B cell (primary cell): ENCODE data around the gene NUCKS1. TPM values are rescaled to one million over a fixed set of nuclear protein-coding genes. Genes with fewer than 3 reads are reported as not detected.
A peak's percentile ranks its signal among the peaks of the same experiment; 100 is the strongest.

Experiments used
- ATAC-seq: fragments of 200-7000 bp; cut with Tn5 transposase; one replicate; pipeline ENCODE4 v1.10.0; 2021; ENCODE audit warnings: low read depth, mild to moderate bottlenecking, moderate number of reproducible peaks, moderate library complexity
- CTCF ChIA-PET: fragments of 350-600 bp; sonication (Branson Sonifier 250); formaldehyde crosslinking; loops from one replicate; lab custom pipeline; 2021; ENCODE audit warnings: antibody characterized with exemption, inconsistent platforms; lab: Charles Lee
- POLR2A ChIA-PET: fragments of 350-600 bp; sonication (Branson Sonifier 250); formaldehyde crosslinking; loops from one replicate; lab custom pipeline; 2021; ENCODE audit warnings: antibody characterized with exemption; lab: Charles Lee
- DNase-seq: peaks from one replicate; pipeline ENCODE4 v3.0.0; 2013
- H2AFZ ChIP-seq: 2 replicates; pipeline ENCODE4 v1.6.1; 2012; ENCODE audit warnings: mild to moderate bottlenecking, low read depth, low read length; ENCODE audit not compliant: insufficient read depth, poor library complexity, severe bottlenecking
- H3K27ac ChIP-seq, 2 donors: 1 replicate in 1 of 2; 2 replicates in 1 of 2; pipeline ENCODE4 v1.5.1; 2012 to 2013; ENCODE audit warnings: low read length in 2 of 2, mild to moderate bottlenecking in 2 of 2, moderate library complexity in 1 of 2
- H3K27me3 ChIP-seq, 4 experiments: fragments of 200-600 bp in 1 of 4; sonication (generic) in 1 of 4; replicated peaks in 1 of 4; 1 replicate in 2 of 4; 2 replicates in 2 of 4; pipeline versions ENCODE4 v1.6.1 to v1.7.0; 2013 to 2016; ENCODE audit warnings: low read length in 3 of 4, mild to moderate bottlenecking in 2 of 4, mixed read lengths in 1 of 4, moderate library complexity in 1 of 4; ENCODE audit not compliant: insufficient read depth in 4 of 4, control insufficient read depth in 3 of 4; ENCODE audit errors: control extremely low read depth in 1 of 4
- H3K36me3 ChIP-seq, 2 experiments: replicated peaks in 1 of 2; 1 replicate in 1 of 2; 2 replicates in 1 of 2; pipeline versions ENCODE4 v1.6.1 to v1.7.1; 2013; ENCODE audit warnings: low read length in 1 of 2; ENCODE audit not compliant: insufficient read depth in 2 of 2, control insufficient read depth in 1 of 2; ENCODE audit errors: control extremely low read depth in 1 of 2, extremely low read depth in 1 of 2
- H3K4me1 ChIP-seq, 2 donors: fragments of 200-600 bp in 1 of 2; sonication (generic) in 1 of 2; 1 replicate in 1 of 2; 2 replicates in 1 of 2; pipeline versions ENCODE4 v1.5.1 to v1.6.1; 2013 to 2017; ENCODE audit warnings: low read length in 2 of 2; ENCODE audit not compliant: control insufficient read depth in 2 of 2, insufficient read depth in 2 of 2
- H3K4me2 ChIP-seq: replicated peaks from 2 replicates; pipeline ENCODE3; 2012; ENCODE audit warnings: mild to moderate bottlenecking, low read depth, low read length; ENCODE audit not compliant: poor library complexity, severe bottlenecking
- H3K4me3 ChIP-seq, 5 experiments: fragments of 200-600 bp in 1 of 5; sonication (generic) in 1 of 5; 1 replicate in 3 of 5; 2 replicates in 2 of 5; pipeline versions ENCODE4 v1.5.1 to v1.7.0; 2011 to 2016; ENCODE audit warnings: low read length in 4 of 5, mild to moderate bottlenecking in 4 of 5, low read depth in 2 of 5, control low read depth in 1 of 5, moderate library complexity in 1 of 5; ENCODE audit not compliant: insufficient read depth in 1 of 5; ENCODE audit errors: control extremely low read depth in 1 of 5, extremely low read depth in 1 of 5
- H3K79me2 ChIP-seq: fragments of 200-600 bp; sonication (generic); one replicate; pipeline ENCODE4 v1.6.0; 2016; ENCODE audit warnings: low read length; ENCODE audit not compliant: control insufficient read depth, insufficient read depth
- H3K9ac ChIP-seq: fragments of 200-600 bp; sonication (generic); 2 replicates; pipeline ENCODE4 v1.6.1; 2017; ENCODE audit warnings: mild to moderate bottlenecking, low read length, moderate library complexity
- H3K9me3 ChIP-seq, 3 donors: one replicate each; pipeline versions ENCODE4 v1.6.1 to v1.7.1; 2013; ENCODE audit warnings: low read length in 2 of 3; ENCODE audit not compliant: control insufficient read depth in 2 of 3, insufficient read depth in 1 of 3; ENCODE audit errors: control extremely low read depth in 1 of 3
- H4K20me1 ChIP-seq: 2 replicates; pipeline ENCODE4 v1.6.0; 2012; ENCODE audit warnings: mild to moderate bottlenecking, low read length; ENCODE audit not compliant: insufficient read depth, control insufficient read depth, poor library complexity, severe bottlenecking
- H3K27ac Mint-ChIP-seq: one replicate; pipeline ENCODE4 v1.8.0; 2021; ENCODE audit warnings: mixed read lengths
- H3K27me3 Mint-ChIP-seq: one replicate; pipeline ENCODE4 v1.8.0; 2021; ENCODE audit warnings: mixed read lengths
- H3K4me1 Mint-ChIP-seq: one replicate; pipeline ENCODE4 v1.8.0; 2021; ENCODE audit warnings: mixed read lengths
- H3K4me3 Mint-ChIP-seq: one replicate; pipeline ENCODE4 v1.8.0; 2021; ENCODE audit warnings: mixed read lengths
- H3K9me3 Mint-ChIP-seq: one replicate; pipeline ENCODE4 v1.8.0; 2022; ENCODE audit warnings: mixed read lengths; ENCODE audit not compliant: insufficient read depth
- EZH2 ChIP-seq: IDR thresholded peaks from 2 replicates; pipeline ENCODE4 v1.6.1; 2012; ENCODE audit warnings: borderline replicate concordance, low read depth, mild to moderate bottlenecking, moderate library complexity, low read length; ENCODE audit not compliant: insufficient read depth, poor library complexity, severe bottlenecking
- WGBS: methylation state at CpG from one replicate; pipeline ENCODE4 v1.1.5; 2013; ENCODE audit warnings: missing lambda C conversion rate; ENCODE audit not compliant: insufficient coverage; 5-methylcytosine and 5-hydroxymethylcytosine counted together
- intact Hi-C: fragments of 100-400 bp; cut with micrococcal nuclease; formaldehyde crosslinking; loops from one replicate; pipeline ENCODE4 v1.10.0; 2022
- polyA plus RNA-seq: library from polyadenylated mRNA; depleted of rRNA; stranded (reverse); fragments of >200 nt; gene quantifications from 2 replicates; pipeline ENCODE4 v1.2.3, GENCODE V29; 2012
- total RNA-seq, 2 donors: library from RNA; stranded (reverse); fragments of 120-200 nt in 1 of 2; gene quantifications; 1 replicate in 1 of 2; 2 replicates in 1 of 2; pipeline versions ENCODE4 v1.2.3 to v1.2.4, GENCODE V29; 2013 to 2022
- TF ChIP-seq, protein P1 (sequence below): fragments of 200-600 bp; IDR thresholded peaks from one replicate; pipeline ENCODE4 v1.8.0; 2022; ENCODE audit warnings: antibody characterized with exemption, mild to moderate bottlenecking

NUCKS1 gene
- total and polyA plus RNA-seq, 2 donors (not counting 1 experiment from before 2014, with no cell fraction given): 6.5 to 90.1 TPM

DNA sequence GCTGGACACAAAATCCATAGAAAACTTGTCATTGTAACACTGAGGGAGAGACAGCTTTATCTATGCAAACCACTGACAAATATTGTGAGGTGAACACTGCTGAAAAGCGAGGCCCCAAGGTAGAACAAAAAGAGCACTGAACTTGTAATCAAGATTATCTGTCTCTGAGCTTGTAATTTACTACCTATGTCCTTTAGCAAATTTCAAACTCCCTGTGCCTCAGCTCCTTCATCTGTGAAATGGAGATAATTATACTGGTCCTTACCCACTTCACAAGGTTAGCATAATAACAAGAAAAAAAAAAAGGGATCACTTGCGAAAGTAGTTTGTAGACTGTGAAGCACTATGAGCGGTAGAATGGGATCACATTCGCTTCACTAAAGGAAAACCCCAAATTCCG lies 4.9 kb upstream of the NUCKS1 start:
- ChIA-PET CTCF (interaction anchor here (0.7 to 2.5 kb wide), 2 partner anchors 222 to 857 kb away, joined by 3 to 9 read pairs; no protein-coding TSS in a partner anchor), POLR2A (no interaction called here)
- Histone ChIP-seq H3K36me3 (peaks cover 0 to 4% of the 10 kb centered on the region in 2 experiments), H3K4me3 (no peak overlapping the region), H4K20me1 (no peaks in the 10 kb centered on the region), H3K9ac (no peak overlapping the region), H2AFZ (no peak overlapping the region), H3K27ac (no peak overlapping the region), H3K4me1 (peaks cover 3 to 5% of the 10 kb centered on the region in 2 donors), H3K9me3 (no peaks in the 10 kb centered on the region), H3K4me2 (no peak overlapping the region), H3K79me2 (no peaks in the 10 kb centered on the region), H3K27me3 (no peaks in the 10 kb centered on the region)
- Mint-ChIP-seq H3K27me3 (no peaks in the 10 kb centered on the region), H3K9me3 (no peaks in the 10 kb centered on the region), H3K27ac (no peak overlapping the region), H3K4me1 (peaks cover 2% of the 10 kb centered on the region), H3K4me3 (no peak overlapping the region)
- intact Hi-C loops: no loop called here
- WGBS: 80% methylated on average over 1 of the region's 5 CpGs
- no peak for TF ChIP-seq EZH2
- TF ChIP-seq, protein P1, sequence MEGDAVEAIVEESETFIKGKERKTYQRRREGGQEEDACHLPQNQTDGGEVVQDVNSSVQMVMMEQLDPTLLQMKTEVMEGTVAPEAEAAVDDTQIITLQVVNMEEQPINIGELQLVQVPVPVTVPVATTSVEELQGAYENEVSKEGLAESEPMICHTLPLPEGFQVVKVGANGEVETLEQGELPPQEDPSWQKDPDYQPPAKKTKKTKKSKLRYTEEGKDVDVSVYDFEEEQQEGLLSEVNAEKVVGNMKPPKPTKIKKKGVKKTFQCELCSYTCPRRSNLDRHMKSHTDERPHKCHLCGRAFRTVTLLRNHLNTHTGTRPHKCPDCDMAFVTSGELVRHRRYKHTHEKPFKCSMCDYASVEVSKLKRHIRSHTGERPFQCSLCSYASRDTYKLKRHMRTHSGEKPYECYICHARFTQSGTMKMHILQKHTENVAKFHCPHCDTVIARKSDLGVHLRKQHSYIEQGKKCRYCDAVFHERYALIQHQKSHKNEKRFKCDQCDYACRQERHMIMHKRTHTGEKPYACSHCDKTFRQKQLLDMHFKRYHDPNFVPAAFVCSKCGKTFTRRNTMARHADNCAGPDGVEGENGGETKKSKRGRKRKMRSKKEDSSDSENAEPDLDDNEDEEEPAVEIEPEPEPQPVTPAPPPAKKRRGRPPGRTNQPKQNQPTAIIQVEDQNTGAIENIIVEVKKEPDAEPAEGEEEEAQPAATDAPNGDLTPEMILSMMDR: no peak
- no peak for DNase-seq
- no peak for ATAC-seq

DNA sequence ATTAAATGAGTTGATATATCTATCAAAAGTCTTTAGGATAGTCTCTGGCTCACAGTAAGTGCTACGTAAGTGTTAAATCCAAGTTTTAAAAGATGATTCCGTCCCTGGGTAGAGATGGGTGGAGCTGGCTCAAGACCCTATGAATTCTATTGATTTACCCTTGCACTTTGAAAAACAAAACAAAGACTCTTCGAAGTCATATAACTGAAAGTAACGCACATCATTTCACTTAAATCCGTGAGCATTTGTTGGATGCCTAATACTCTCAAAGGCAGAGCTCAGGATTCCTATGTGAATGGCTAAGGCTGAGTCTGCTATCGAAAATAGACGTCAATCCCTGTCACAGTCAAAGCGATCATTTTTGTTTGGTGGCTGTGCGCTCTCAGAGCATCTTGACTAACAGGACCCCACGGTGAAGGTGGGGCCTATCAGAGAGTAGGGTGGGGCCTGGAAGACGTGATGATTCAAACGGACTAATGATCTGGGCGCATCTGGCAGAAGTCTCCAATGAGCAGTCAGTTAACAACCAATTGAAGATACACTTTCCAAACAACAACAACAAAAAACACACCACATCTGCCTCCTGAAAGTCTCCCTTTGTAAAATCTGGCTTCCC lies 1.2 kb upstream of the NUCKS1 start:
- Mint-ChIP-seq H3K4me1 (peaks cover 27% of the 10 kb centered on the region), H3K9me3 (no peaks in the 10 kb centered on the region), H3K27me3 (no peaks in the 10 kb centered on the region), H3K27ac (peak overlapping the region; percentile 97), H3K4me3 (peak overlapping the region; percentile 92)
- peak overlapping the region; percentile 91 for H2AFZ ChIP-seq
- intact Hi-C loops: no loop called here
- TF ChIP-seq, protein P1: no peak
- H3K36me3 ChIP-seq: no peaks in the 10 kb centered on the region
- ATAC-seq (no peak), DNase-seq (peak; percentile 48)
- peak overlapping the region in 2 of 5 experiments; percentile 78 to 88 for H3K4me3 ChIP-seq
- H3K79me2 ChIP-seq: peaks cover 36% of the 10 kb centered on the region
- WGBS: 94% methylated on average over 10 of the region's 13 CpGs
- H3K4me2 ChIP-seq: peak overlapping the region; percentile 84
- ChIA-PET CTCF (no interaction called here), POLR2A (interaction anchor here (1.3 kb wide), 1 partner anchor 23 kb away, joined by 5 read pairs; no protein-coding TSS in a partner anchor)
- peaks cover 22 to 29% of the 10 kb centered on the region in 2 donors for H3K4me1 ChIP-seq
- no peaks in the 10 kb centered on the region for H3K9me3 ChIP-seq
- H3K27me3 ChIP-seq: no peaks in the 10 kb centered on the region
- peak overlapping the region; percentile 80 for H3K9ac ChIP-seq
- H4K20me1 ChIP-seq: peaks cover 22% of the 10 kb centered on the region
- H3K27ac ChIP-seq: no peak overlapping the region
